Ovary (tissue), 3 donors: ENCODE data around the gene CRADD.

Experiments
- CTCF ChIP-seq, 3 donors: fragments of 450-650 bp in 2 of 3; fragments of 200-600 bp in 1 of 3; IDR thresholded peaks; one replicate each; pipeline versions ENCODE4 v1.5.1 to v1.8.0; 2016 to 2022; ENCODE audit warnings: antibody characterized with exemption in 3 of 3, mild to moderate bottlenecking in 1 of 3
- POLR2A ChIP-seq: fragments of 450-650 bp; IDR thresholded peaks from one replicate; pipeline ENCODE4 v1.6.1; 2017; ENCODE audit warnings: antibody characterized with exemption, mild to moderate bottlenecking, moderate library complexity
- donor health status: DM: no; HTN: no; CAD: no.

- TF ChIP-seq POLR2A (no peak), CTCF (IDR thresholded peaks at IDR 0.05) (no peak)
These were observed 225.8 kb downstream of the CRADD start for GRCh38 chr12:93902736-93903562.
